OCI-LY7 (cell line): ENCODE results near the gene OGFR.

Experiments used
- EZH2phosphoT487 ChIP-seq: fragments of 200-600 bp; sonication (generic); IDR thresholded peaks from 2 replicates; pipeline ENCODE4 v1.6.1; 2018; ENCODE audit warnings: low read depth, borderline replicate concordance, mild to moderate bottlenecking, mixed run types, antibody characterized with exemption, low read length, moderate library complexity, mixed read lengths
- TF ChIP-seq, protein P1 (sequence below): fragments of 200-600 bp; sonication (generic); conservative IDR thresholded peaks from 2 replicates; pipeline ENCODE4 v1.5.1; 2014; ENCODE audit warnings: mild to moderate bottlenecking, antibody characterized with exemption, low read length, moderate library complexity, mixed read lengths

GRCh38 chr20:62776692-62777527, 27.7 kb upstream of the OGFR start:
- TF ChIP-seq, protein P1, sequence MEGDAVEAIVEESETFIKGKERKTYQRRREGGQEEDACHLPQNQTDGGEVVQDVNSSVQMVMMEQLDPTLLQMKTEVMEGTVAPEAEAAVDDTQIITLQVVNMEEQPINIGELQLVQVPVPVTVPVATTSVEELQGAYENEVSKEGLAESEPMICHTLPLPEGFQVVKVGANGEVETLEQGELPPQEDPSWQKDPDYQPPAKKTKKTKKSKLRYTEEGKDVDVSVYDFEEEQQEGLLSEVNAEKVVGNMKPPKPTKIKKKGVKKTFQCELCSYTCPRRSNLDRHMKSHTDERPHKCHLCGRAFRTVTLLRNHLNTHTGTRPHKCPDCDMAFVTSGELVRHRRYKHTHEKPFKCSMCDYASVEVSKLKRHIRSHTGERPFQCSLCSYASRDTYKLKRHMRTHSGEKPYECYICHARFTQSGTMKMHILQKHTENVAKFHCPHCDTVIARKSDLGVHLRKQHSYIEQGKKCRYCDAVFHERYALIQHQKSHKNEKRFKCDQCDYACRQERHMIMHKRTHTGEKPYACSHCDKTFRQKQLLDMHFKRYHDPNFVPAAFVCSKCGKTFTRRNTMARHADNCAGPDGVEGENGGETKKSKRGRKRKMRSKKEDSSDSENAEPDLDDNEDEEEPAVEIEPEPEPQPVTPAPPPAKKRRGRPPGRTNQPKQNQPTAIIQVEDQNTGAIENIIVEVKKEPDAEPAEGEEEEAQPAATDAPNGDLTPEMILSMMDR = no peak
- no peak for TF ChIP-seq EZH2phosphoT487
